DOHH2 (cell line): Measurements from ENCODE around the gene USP40.

Source experiments
- EZH2phosphoT487 ChIP-seq: fragments of 200-600 bp; sonication (generic); IDR thresholded peaks from 2 replicates; pipeline ENCODE4 v1.6.1; 2017; ENCODE audit warnings: borderline replicate concordance, mild to moderate bottlenecking, antibody characterized with exemption, low read length, moderate library complexity, mixed read lengths
- TF ChIP-seq, protein P1 (sequence below): fragments of 200-600 bp; sonication (generic); IDR thresholded peaks from one replicate; pipeline ENCODE4 v1.5.1; 2014; ENCODE audit warnings: antibody characterized with exemption, mild to moderate bottlenecking, low read depth, low read length; ENCODE audit not compliant: poor library complexity, severe bottlenecking

DNA sequence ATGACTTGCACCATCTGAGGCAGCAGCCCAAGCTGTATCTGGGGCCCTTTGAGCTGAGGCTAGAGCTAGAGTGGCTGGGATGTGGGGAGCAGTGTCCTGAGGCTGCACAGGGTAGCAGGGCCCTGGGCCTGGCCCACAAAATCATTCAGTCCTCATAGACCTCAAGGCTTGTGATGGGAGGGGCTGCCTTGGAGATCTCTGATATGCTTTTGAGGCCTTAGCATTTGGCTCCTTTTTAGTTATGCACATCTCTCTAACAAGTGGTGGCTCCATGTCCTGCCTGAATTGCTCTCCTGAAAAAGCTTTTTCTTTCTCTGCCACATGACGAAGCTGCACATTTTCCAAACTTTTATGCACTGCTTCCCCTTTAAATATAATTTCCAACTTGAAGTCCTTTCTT is 39.1 kb upstream of the USP40 start:
- TF ChIP-seq, protein P1, sequence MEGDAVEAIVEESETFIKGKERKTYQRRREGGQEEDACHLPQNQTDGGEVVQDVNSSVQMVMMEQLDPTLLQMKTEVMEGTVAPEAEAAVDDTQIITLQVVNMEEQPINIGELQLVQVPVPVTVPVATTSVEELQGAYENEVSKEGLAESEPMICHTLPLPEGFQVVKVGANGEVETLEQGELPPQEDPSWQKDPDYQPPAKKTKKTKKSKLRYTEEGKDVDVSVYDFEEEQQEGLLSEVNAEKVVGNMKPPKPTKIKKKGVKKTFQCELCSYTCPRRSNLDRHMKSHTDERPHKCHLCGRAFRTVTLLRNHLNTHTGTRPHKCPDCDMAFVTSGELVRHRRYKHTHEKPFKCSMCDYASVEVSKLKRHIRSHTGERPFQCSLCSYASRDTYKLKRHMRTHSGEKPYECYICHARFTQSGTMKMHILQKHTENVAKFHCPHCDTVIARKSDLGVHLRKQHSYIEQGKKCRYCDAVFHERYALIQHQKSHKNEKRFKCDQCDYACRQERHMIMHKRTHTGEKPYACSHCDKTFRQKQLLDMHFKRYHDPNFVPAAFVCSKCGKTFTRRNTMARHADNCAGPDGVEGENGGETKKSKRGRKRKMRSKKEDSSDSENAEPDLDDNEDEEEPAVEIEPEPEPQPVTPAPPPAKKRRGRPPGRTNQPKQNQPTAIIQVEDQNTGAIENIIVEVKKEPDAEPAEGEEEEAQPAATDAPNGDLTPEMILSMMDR, result no peak
- no peak for TF ChIP-seq EZH2phosphoT487
